ENCODE results near the gene HOXD13. TPM values are rescaled to one million over a fixed set of nuclear protein-coding genes. Genes with fewer than 3 reads are reported as not detected.

The HOXD13 gene
- total RNA-seq, 2 donors from 2014 or later = 0.14 to 0.15 TPM

DNA sequence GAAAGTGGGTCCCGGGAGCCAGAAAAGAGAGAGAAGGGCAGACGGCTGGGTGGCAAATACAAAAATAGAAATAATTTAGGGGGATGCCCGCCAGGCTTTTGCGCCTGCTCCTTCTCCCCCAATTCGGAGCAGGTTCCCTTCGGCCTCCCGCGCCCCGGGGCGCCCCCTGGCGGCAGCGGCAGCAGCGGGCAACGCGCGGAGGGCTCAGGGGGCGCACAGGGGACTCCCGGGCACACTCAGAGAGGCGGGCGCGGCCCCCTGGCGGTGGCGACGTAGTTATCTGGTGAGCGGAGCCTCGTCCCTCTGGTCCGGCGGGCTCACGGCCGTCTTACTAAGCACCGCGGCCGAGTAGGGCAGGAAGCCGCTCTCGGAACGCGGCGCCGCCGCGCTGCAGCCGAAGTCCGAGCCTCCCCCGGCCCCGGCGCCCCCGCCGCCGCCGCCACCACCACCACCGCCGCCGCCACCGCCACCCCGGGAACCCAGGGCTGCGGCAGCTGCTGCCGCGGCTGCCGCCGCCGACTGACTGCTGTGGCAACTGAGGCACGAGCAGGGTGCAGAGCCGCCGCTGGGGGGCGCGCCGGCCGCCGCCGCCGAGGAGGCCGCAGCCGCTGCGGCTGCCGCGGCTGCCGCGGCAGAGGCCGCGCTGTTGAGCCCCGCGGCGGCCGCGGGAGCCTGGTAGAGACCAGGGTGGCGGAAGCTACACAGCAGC is 12.5 kb upstream of the HOXD13 start:
- ATAC-seq (peak; percentile 67), DNase-seq (peak in 1 of 2 donors; percentile 50)
- intact Hi-C loops (cut with DNase I, micrococcal nuclease) = loop anchor here in 1 of 2 donors (5.0 kb wide), 1 partner anchor 393 kb away; no protein-coding TSS in a partner anchor

- intact Hi-C loops (cut with DNase I, micrococcal nuclease) = loop anchor here in 1 of 2 donors (5.0 kb wide), 1 partner anchor 393 kb away; no protein-coding TSS in a partner anchor
- ATAC-seq = peak; percentile 66
- DNase-seq = no peak
Measured at GRCh38 chr2:176080540-176081375, 11.8 kb upstream of the HOXD13 start.

DNA sequence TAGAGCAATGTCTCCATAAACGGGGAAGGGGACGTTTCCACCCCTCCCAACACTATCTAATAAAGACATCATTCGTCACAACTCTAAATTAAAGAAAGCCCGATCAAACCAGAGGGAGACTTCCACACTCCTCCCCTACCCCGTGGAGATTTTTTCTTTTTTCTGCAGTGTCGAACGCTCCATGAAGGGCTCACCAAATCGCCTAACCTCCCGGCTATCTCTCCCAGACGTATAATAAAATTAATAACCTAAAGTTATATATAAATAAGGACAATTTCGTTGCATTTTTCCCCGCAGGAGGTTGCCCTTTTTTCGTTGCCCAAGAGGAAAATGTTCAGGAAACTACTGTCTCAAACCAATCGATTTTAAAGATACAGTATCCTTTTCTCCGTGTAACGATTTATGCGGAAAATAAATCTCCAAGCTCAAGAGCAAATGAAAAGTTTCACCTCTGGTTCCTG is 11.1 kb upstream of the HOXD13 start:
- intact Hi-C loops (cut with DNase I, micrococcal nuclease) = loop anchor here in 1 of 2 donors (5.0 kb wide), 1 partner anchor 394 kb away; no protein-coding TSS in a partner anchor
- ATAC-seq = no peak

GRCh38 chr2:176081837-176082524 is 10.5 kb upstream of the HOXD13 start:
- DNase-seq (no peak), ATAC-seq (peak; percentile 28)
- intact Hi-C loops (cut with DNase I, micrococcal nuclease) = loop anchor here in 1 of 2 donors (5.0 kb wide), 1 partner anchor 395 kb away; no protein-coding TSS in a partner anchor

More for the DNA sequence above, 11.1 kb upstream of the HOXD13 start:
- DNase-seq = no peak

DNA sequence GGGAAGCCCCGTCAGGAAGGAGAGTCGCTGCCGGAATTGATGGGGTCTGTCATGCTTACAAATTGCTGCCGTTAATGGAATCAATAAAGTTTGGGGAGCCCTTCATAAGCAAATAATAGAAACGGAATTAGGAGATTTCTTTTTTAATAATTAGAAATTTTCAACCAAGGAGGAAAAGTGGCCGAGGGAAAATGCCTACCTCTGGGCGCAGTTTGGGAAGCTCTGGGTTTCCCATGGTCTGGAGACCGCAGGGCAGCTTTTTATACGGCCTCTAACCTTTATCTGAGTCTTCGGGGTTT is 10.0 kb upstream of the HOXD13 start:
- DNase-seq = no peak
- intact Hi-C loops (cut with DNase I, micrococcal nuclease) = loop anchor here in 1 of 2 donors (5.0 kb wide), 1 partner anchor 395 kb away; no protein-coding TSS in a partner anchor
- ATAC-seq = no peak

GRCh38 chr2:176082824-176083751 is 9.4 kb upstream of the HOXD13 start:
- ATAC-seq (no peak), DNase-seq (no peak)
- intact Hi-C loops (cut with DNase I, micrococcal nuclease) = loop anchor here in 1 of 2 donors (5.0 kb wide), 1 partner anchor 396 kb away; no protein-coding TSS in a partner anchor

DNA sequence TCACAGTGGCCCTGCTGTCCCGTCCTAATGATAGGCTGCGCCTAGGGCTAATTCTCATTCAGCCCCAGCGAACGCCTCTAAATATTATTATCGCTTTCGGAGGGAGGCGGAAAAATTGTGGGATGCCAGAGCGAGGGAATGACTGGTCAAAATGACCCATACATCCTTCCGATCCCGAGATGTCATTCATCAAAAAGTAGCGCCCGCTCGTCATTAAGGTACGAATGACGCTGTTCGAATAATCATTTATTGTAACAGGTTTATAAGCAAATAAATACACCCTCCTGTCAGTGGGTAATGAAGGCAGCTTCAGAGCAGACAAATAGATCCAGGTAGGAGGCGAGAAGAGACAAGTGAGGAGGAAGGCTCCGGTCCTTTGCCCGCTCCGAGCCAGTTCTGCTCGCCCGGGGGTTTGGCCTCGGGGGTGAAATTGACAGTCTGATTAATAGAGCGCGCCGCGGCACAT is 8.7 kb upstream of the HOXD13 start, which contains the start of gene EVX2:
TSS of gene EVX2 (minus strand) at position 167 of the 466 bp plus-strand sequence. CDS start 186 bp downstream, outside the sequence.
- intact Hi-C loops (cut with DNase I, micrococcal nuclease) = loop anchor here in 1 of 2 donors (5.0 kb wide), 1 partner anchor 397 kb away; no protein-coding TSS in a partner anchor
- DNase-seq (no peak), ATAC-seq (no peak)

- ATAC-seq (no peak), DNase-seq (no peak)
- intact Hi-C loops (cut with DNase I, micrococcal nuclease) = loop anchor here in 1 of 2 donors (5.0 kb wide), 1 partner anchor 397 kb away; no protein-coding TSS in a partner anchor
Measured at GRCh38 chr2:176084611-176085119, 7.9 kb upstream of the HOXD13 start.

DNA sequence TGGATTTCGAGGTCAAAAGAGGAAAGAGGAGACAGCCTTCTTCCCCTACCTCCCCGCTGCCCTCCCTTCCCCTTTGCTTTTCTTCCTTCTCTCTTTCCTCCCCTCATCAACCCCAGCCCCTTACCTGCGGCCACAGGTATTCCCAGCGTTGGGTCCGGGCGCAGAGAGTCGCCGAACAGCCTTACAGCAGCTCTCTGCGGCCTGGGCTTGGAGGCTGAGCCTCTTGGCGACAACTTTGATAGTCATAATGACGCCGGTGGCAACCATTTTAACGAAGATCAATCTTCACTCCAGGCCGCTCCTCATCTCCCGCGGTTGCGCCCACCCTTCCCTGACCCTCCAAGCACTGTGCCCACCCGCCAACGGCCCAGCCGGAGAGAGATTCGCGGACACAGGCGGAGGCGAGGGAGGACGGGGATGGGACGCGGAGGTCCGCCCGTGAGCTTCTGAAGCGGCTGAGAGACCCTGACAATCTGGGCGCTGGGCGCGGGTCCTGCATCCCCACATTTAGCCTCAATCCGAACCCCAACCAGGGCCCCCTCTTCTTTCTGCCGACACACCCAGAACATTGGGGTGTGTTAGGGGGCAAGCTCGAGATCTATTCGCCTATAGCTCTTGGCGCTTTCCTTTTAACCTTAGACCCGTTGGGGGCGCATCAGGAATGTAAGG is 7.3 kb upstream of the HOXD13 start:
- DNase-seq (no peak), ATAC-seq (no peak)
- intact Hi-C loops (cut with DNase I, micrococcal nuclease) = no loop called here

DNA sequence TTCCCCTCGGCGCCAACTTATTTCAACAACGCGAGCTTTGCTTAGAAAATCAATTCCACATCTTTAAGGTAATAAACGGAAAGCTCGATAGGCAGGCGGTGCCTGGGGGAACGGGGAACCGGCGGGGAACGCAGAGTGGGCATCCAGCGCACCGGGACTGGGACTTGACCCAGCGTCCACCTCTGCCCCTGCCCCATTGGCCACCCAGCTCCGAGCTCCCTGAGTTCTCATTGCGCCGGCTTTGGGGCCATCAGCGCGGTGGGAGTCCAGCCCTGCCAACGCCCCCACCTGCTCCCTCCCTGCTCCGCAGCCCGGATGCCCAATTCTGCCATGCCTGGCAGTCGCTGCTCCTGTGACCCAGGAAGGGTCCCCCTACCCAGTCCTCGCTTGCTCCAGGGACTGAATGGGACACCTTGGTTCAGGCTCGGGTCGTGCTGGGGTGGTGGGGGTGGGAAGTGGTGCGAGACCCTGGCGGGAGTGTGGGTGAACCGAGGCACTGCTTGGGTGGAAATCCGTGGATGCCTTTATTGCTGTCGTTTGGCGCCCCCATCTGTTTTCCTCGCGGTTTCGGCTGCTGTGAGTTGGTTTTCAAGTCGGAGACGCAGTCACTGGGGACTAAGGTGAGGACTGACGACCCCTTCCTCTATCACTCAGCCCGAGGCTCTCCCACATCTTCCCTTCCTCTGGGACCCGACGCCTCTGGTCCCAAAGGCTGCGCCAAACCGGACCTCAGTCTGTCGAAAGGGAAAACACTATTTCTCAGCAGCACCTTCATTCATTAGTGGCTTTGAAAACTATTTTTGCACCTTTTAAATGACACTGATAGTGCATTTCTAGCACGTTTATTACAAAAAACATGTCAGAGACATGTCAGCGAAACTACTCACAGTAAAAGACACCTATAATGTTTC is 6.4 kb upstream of the HOXD13 start:
- intact Hi-C loops (cut with DNase I, micrococcal nuclease) = no loop called here
- no peak for DNase-seq

GRCh38 chr2:176087330-176088047 is 5.0 kb upstream of the HOXD13 start:
- DNase-seq (no peak), ATAC-seq (no peak)
- intact Hi-C loops (cut with DNase I, micrococcal nuclease) = no loop called here

More for the DNA sequence above, 6.4 kb upstream of the HOXD13 start:
- peak; percentile 34 for ATAC-seq

DNA sequence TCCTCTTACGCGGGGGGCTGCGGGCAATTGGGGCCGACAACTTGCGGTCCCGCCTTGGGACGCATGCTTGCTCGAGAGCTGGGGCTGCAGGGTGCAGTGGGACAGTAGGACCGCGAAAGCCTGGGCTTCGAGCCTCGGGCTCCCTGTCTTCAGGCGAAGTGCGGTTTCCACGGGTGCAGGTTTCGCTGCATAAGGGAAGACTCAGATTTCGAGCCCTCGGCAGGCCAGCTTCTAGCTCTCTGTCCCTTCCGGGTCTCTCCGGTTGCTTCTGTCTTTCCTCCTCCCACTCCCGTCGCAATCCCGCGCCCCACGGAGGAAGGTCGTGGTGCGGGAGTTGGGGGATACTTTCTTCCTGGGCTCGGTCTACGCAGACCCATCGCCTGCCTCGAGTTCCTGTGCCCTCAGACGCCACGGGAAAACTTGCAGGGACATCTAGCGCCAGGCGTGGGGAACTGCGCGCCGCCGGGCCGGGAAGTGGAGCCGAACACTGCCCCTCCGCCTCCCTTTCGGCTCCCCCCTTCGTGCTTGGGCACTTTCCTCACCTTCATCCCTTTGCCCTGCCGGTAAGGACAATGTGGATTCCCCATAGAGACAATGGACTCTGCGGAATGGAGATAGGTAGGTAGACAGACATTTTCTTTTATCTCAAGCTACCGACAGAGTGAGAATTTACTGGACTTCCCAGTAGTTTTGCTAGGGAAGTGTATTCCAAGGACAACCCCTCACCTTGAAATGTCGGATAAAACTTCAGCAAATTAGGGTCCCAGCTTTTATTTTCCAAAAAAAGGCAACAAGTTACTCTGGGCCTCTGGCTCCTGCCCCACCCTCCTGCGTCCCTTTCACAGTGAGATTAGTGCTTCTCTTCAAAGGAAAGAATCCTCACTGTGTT is 4.2 kb upstream of the HOXD13 start:
- DNase-seq (peak in 1 of 2 donors; percentile 72), ATAC-seq (peak; percentile 87)
- intact Hi-C loops (cut with DNase I, micrococcal nuclease) = no loop called here

DNA sequence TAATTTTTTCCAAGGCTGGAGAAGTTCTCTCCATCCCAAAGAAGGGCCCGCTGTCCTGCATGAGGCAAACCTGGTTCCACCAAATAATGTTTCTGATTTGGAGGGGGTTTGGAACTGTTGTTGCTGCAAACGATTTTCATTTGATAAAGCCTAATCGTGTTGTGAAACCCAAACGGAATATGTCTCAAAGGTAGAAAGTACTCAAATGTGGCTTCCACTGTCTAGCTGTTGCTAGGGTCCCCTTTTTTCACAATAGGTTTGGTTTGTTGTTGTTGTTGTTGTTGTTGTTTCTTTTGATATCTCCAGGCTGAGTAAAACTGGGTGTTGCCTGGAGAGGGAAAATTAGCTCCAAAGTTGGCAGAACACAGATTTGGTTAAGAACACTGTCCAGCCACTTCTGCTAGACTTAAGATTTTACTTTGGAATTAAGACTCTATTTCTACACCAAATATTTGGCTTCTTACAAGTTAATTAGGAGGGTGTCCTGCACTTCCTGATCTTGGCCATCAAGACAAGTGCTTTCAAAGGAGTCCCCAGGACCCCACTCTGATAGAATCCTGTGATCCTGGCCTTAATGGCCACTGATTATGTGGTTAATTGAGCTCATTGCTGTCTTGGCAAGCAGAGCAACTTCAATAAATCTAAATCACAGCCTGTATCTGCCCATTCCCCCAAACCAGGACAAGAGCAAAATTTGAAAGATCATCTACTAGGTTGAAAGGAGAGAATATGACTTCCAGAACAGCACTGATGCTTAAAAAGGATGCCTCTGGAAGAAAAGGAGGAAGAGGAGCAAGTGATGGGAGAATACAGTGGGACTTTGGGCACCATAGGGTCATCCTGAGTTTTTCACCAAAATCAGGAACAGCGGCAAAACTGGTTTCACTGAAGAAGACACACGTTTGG is 3.3 kb upstream of the HOXD13 start:
- intact Hi-C loops (cut with DNase I, micrococcal nuclease) = no loop called here
- DNase-seq (no peak), ATAC-seq (no peak)
